K562 (cell line): ENCODE results near the gene EXOC4. TPM values are rescaled to one million over a fixed set of nuclear protein-coding genes. Genes with fewer than 3 reads are reported as not detected.

ENCODE experiments used
- ATAC-seq: fragments of 200-7000 bp; cut with Tn5 transposase; 3 replicates; pipeline ENCODE4 v1.9.1; 2020; ENCODE audit warnings: moderate library complexity
- BruUV-seq: library from RNA; stranded (reverse); fragments of 400-500 nt; replicated peaks from 2 replicates; lab custom pipeline; 2021; lab: Mats Ljungman, UMichigan
- CTCF ChIA-PET: fragments of 300-600 bp; formaldehyde crosslinking; extraction: SDS; loops from one replicate; lab custom pipeline; 2021; ENCODE audit warnings: low intra/inter-chr PET ratio; lab: Yijun Ruan, JAX
- POLR2A ChIA-PET: fragments of 300-600, 350-650 bp; sonication (Branson Sonifier 250); formaldehyde crosslinking; extraction: SDS; loops from one replicate; lab custom pipeline; 2021; ENCODE audit warnings: antibody characterized with exemption, inconsistent platforms; lab: Yijun Ruan, JAX
- DNase-seq, 4 experiments: peaks; one replicate each; pipeline versions ENCODE4 v3.0.0 to v3.0.0-alpha.2; 2011 to 2018; ENCODE audit warnings: low spot score in 3 of 4, mixed read lengths in 3 of 4; ENCODE audit errors: extremely low read depth in 1 of 4
- FAIRE-seq: peaks from 2 replicates; lab custom pipeline; 2011; peaks lifted over from hg19 to GRCh38; lab: Jason Lieb, UNC
- H2AFZ ChIP-seq: 2 replicates; pipeline ENCODE4 v1.6.0; 2011; ENCODE audit warnings: low read depth, low read length, control low read depth, inconsistent platforms
- H3K27ac ChIP-seq: fragments of 200-600 bp; 3 replicates; pipeline ENCODE4 v1.8.0; 2011; ENCODE audit warnings: low read depth, mild to moderate bottlenecking, control low read depth, inconsistent platforms, low read length, moderate library complexity, mixed read lengths; ENCODE audit errors: extremely low read depth
- H3K27me3 ChIP-seq, 2 experiments: fragments of 300-600 bp in 1 of 2; 2 replicates in 1 of 2; 3 replicates in 1 of 2; pipeline versions ENCODE4 v1.6.0 to v1.8.0; 2011; ENCODE audit warnings: inconsistent platforms in 2 of 2, low read length in 2 of 2, mild to moderate bottlenecking in 1 of 2, mixed read lengths in 1 of 2, moderate library complexity in 1 of 2; ENCODE audit not compliant: control insufficient read depth in 2 of 2, insufficient read depth in 2 of 2
- H3K36me3 ChIP-seq: fragments of 300-600 bp; 3 replicates; pipeline ENCODE4 v1.8.0; 2011; ENCODE audit warnings: mild to moderate bottlenecking, low read length, inconsistent platforms; ENCODE audit not compliant: control insufficient read depth, insufficient read depth
- H3K4me1 ChIP-seq, 2 experiments: fragments of 200-600 bp in 1 of 2; replicated peaks in 1 of 2; 2 replicates in 1 of 2; 3 replicates in 1 of 2; pipeline versions ENCODE4 v1.5.1 to v1.8.0; 2011; ENCODE audit warnings: inconsistent platforms in 2 of 2, low read length in 2 of 2, mild to moderate bottlenecking in 1 of 2, mixed read lengths in 1 of 2, moderate library complexity in 1 of 2; ENCODE audit not compliant: control insufficient read depth in 2 of 2, insufficient read depth in 2 of 2
- H3K4me2 ChIP-seq: 2 replicates; pipeline ENCODE4 v1.6.1; 2011; ENCODE audit warnings: low read length, control low read depth, inconsistent platforms, mixed read lengths; ENCODE audit not compliant: insufficient read depth
- H3K4me3 ChIP-seq: fragments of 200-600 bp; sonication (generic), shearing (Covaris generic); 2 replicates; pipeline ENCODE4 v1.5.1; 2016; ENCODE audit warnings: control low read depth, inconsistent platforms
- H3K79me2 ChIP-seq: fragments of 200-600 bp; 3 replicates; pipeline ENCODE4 v1.8.0; 2011; ENCODE audit warnings: low read length, inconsistent platforms; ENCODE audit not compliant: control insufficient read depth, insufficient read depth
- H3K9ac ChIP-seq, 2 experiments: 2 replicates each; pipeline versions ENCODE4 v1.6.0 to v1.6.1; 2011; ENCODE audit warnings: low read depth in 2 of 2, low read length in 2 of 2, control low read depth in 1 of 2, inconsistent platforms in 1 of 2, mild to moderate bottlenecking in 1 of 2, mixed read lengths in 1 of 2; ENCODE audit not compliant: insufficient read depth in 1 of 2
- H3K9me1 ChIP-seq: one replicate; pipeline ENCODE4 v1.6.0; 2011; ENCODE audit warnings: inconsistent platforms, mild to moderate bottlenecking, low read length, moderate library complexity; ENCODE audit not compliant: control insufficient read depth, insufficient read depth
- H3K9me3 ChIP-seq: replicated peaks from 2 replicates; pipeline ENCODE4 v1.5.1; 2011; ENCODE audit warnings: low read depth, low read length, inconsistent platforms; ENCODE audit not compliant: control insufficient read depth, insufficient read depth
- H4K20me1 ChIP-seq: replicated peaks from 2 replicates; pipeline ENCODE4 v1.6.1; 2011; ENCODE audit warnings: low read length, inconsistent platforms, mixed read lengths; ENCODE audit not compliant: control insufficient read depth, insufficient read depth
- ARID1B ChIP-seq: fragments of 450-650 bp; IDR thresholded peaks from 2 replicates; pipeline ENCODE4 v1.6.1; 2016; ENCODE audit warnings: antibody characterized with exemption, mild to moderate bottlenecking, inconsistent platforms
- CBFA2T3 ChIP-seq: fragments of 450-650 bp; IDR thresholded peaks from 2 replicates; pipeline ENCODE4 v1.6.1; 2017
- ESRRA ChIP-seq: fragments of 450-650 bp; IDR thresholded peaks from 2 replicates; pipeline ENCODE4 v1.6.1; 2014; ENCODE audit warnings: low read depth, mild to moderate bottlenecking, moderate library complexity, borderline replicate concordance
- ETS2 ChIP-seq: IDR thresholded peaks from 2 replicates; pipeline ENCODE4 v1.6.1; 2016; ENCODE audit warnings: borderline replicate concordance, missing genetic modification characterization, mild to moderate bottlenecking, moderate library complexity, missing compliant biosample characterization; ENCODE audit not compliant: poor library complexity, severe bottlenecking
- NFE2 ChIP-seq: IDR thresholded peaks from 2 replicates; pipeline ENCODE4 v1.6.1; 2014; ENCODE audit warnings: antibody characterized with exemption, low read depth
- NFRKB ChIP-seq: fragments of 450-650 bp; IDR thresholded peaks from 2 replicates; pipeline ENCODE4 v1.6.1; 2016; ENCODE audit warnings: low read depth
- NFYB ChIP-seq: IDR thresholded peaks from 2 replicates; pipeline ENCODE4 v1.6.1; 2011; ENCODE audit warnings: mild to moderate bottlenecking, moderate library complexity; ENCODE audit not compliant: insufficient read length; ENCODE audit errors: extremely low read depth
- TAL1 ChIP-seq: fragments of 450-650 bp; IDR thresholded peaks from 2 replicates; pipeline ENCODE4 v1.6.1; 2016; ENCODE audit warnings: mild to moderate bottlenecking
- TCF3 ChIP-seq: sonication (generic); formaldehyde crosslinking; IDR thresholded peaks from 2 replicates; pipeline ENCODE4 v1.4.0; 2020; ENCODE audit warnings: mild to moderate bottlenecking, missing genetic modification reagents
- ZKSCAN1 ChIP-seq: fragments of 150-350 bp; IDR thresholded peaks from 2 replicates; pipeline ENCODE4 v1.6.1; 2016; ENCODE audit warnings: low read depth, low read length
- ZNF699 ChIP-seq: fragments of 250-450 bp; sonication (Bioruptor Pico); IDR thresholded peaks from 2 replicates; pipeline ENCODE4 v1.8.0; 2021; ENCODE audit warnings: mild to moderate bottlenecking, moderate library complexity; ENCODE audit not compliant: insufficient replicate concordance
- WGBS: fragments of 100-300 bp; shearing (Covaris generic); methylation state at CpG from one replicate; pipeline ENCODE4 v1.1.6; 2016; ENCODE audit warnings: low coverage, mixed read lengths; ENCODE audit not compliant: insufficient coverage; ENCODE audit errors: missing lambda C conversion rate; 5-methylcytosine and 5-hydroxymethylcytosine counted together
- in situ Hi-C: fragments of 300-500 bp; cut with MboI; formaldehyde crosslinking; loops from 4 replicates; pipeline ENCODE4 v1.15.0; 2018; ENCODE audit warnings: inconsistent platforms, mixed read lengths
- intact Hi-C: fragments of 100-400 bp; cut with micrococcal nuclease; formaldehyde crosslinking; loops from 2 replicates; pipeline ENCODE4 v1.14.2; 2022
- polyA plus RNA-seq, 8 experiments: library from polyadenylated mRNA; depleted of rRNA in 4 of 8; stranded (reverse) in 5 of 8; unstranded in 3 of 8; fragments of >200 nt; fragmentation: Nextera tagmentation in 2 of 8; fragmentation: Illumina TruSeq in 1 of 8; extraction: Ambion mirVana in 2 of 8; extraction: Trizol in 1 of 8; gene quantifications; 2 replicates each; pipeline versions ENCODE4 v1.2.1 to v1.2.3, GENCODE V29; 2011 to 2014; ENCODE audit warnings: inconsistent platforms in 1 of 8, missing spikeins in 1 of 8
- total RNA-seq, 7 experiments: library from RNA; depleted of rRNA in 6 of 7; stranded (reverse); fragments of >200 nt in 6 of 7; fragmentation: Illumina TruSeq in 2 of 7; extraction: Trizol in 2 of 7; gene quantifications; 2 replicates each; pipeline versions ENCODE4 v1.2.1 to v1.2.3, GENCODE V29; 2011 to 2021; ENCODE audit warnings: low replicate concordance in 1 of 7
- TF ChIP-seq, protein P1 (sequence below): fragments of 250-450 bp; sonication (Bioruptor Pico); IDR thresholded peaks from 2 replicates; pipeline ENCODE4 v1.5.0; 2021; ENCODE audit warnings: mild to moderate bottlenecking, borderline replicate concordance
- TF ChIP-seq, protein P2 (sequence below): sonication (generic); formaldehyde crosslinking; IDR thresholded peaks from 2 replicates; pipeline ENCODE4 v1.8.0; 2022; ENCODE audit warnings: mild to moderate bottlenecking, missing genetic modification reagents

Gene EXOC4
- total and polyA plus RNA-seq, 9 of the 15 experiments (the other 6 are each of a cell fraction or from before 2014, with no cell fraction given): 18.5 to 73.1 (median 46.6) TPM

- Histone ChIP-seq H2AFZ (no peak overlapping the region; the same call in 1 of the 2 replicates), H3K9me1 (no peaks in the 10 kb centered on the region), H3K36me3 (no peaks in the 10 kb centered on the region), H3K9ac (no peak overlapping the region), H3K9me3 (no peaks in the 10 kb centered on the region), H4K20me1 (no peaks in the 10 kb centered on the region), H3K79me2 (no peaks in the 10 kb centered on the region), H3K4me2 (no peak overlapping the region), H3K27ac (peak overlapping the region; percentile 22; the same call in 1 of the 3 replicates), H3K27me3 (no peaks in the 10 kb centered on the region), H3K4me3 (no peak overlapping the region), H3K4me1 (peaks cover 0 to 11% of the 10 kb centered on the region in 2 experiments; a peak in 2 of 5 replicates)
- no peak for TF ChIP-seq NFRKB
- TF ChIP-seq ZKSCAN1: peak; percentile 66; the same call in 1 of the 2 replicates
- peak; percentile 42 for TF ChIP-seq ZNF699 (CRISPR knock-in tag)
- TF ChIP-seq NFYB: no peak
- peak; percentile 68 for TF ChIP-seq TCF3 (CRISPR knock-in tag)
- TF ChIP-seq NFE2: no peak
- peak; percentile 54; the same call in 1 of the 2 replicates for TF ChIP-seq ARID1B
- peak; percentile 43; the same call in 1 of the 2 replicates for TF ChIP-seq CBFA2T3
- TF ChIP-seq, protein P1, sequence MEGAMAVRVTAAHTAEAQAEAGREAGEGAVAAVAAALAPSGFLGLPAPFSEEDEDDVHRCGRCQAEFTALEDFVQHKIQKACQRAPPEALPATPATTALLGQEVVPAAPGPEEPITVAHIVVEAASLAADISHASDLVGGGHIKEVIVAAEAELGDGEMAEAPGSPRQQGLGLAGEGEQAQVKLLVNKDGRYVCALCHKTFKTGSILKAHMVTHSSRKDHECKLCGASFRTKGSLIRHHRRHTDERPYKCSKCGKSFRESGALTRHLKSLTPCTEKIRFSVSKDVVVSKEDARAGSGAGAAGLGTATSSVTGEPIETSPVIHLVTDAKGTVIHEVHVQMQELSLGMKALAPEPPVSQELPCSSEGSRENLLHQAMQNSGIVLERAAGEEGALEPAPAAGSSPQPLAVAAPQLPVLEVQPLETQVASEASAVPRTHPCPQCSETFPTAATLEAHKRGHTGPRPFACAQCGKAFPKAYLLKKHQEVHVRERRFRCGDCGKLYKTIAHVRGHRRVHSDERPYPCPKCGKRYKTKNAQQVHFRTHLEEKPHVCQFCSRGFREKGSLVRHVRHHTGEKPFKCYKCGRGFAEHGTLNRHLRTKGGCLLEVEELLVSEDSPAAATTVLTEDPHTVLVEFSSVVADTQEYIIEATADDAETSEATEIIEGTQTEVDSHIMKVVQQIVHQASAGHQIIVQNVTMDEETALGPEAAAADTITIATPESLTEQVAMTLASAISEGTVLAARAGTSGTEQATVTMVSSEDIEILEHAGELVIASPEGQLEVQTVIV (CRISPR knock-in tag): no peak
- peak; percentile 16 for TF ChIP-seq TAL1
- peak; percentile 97 for TF ChIP-seq ESRRA
- TF ChIP-seq ETS2 (tag): no peak
- TF ChIP-seq, protein P2, sequence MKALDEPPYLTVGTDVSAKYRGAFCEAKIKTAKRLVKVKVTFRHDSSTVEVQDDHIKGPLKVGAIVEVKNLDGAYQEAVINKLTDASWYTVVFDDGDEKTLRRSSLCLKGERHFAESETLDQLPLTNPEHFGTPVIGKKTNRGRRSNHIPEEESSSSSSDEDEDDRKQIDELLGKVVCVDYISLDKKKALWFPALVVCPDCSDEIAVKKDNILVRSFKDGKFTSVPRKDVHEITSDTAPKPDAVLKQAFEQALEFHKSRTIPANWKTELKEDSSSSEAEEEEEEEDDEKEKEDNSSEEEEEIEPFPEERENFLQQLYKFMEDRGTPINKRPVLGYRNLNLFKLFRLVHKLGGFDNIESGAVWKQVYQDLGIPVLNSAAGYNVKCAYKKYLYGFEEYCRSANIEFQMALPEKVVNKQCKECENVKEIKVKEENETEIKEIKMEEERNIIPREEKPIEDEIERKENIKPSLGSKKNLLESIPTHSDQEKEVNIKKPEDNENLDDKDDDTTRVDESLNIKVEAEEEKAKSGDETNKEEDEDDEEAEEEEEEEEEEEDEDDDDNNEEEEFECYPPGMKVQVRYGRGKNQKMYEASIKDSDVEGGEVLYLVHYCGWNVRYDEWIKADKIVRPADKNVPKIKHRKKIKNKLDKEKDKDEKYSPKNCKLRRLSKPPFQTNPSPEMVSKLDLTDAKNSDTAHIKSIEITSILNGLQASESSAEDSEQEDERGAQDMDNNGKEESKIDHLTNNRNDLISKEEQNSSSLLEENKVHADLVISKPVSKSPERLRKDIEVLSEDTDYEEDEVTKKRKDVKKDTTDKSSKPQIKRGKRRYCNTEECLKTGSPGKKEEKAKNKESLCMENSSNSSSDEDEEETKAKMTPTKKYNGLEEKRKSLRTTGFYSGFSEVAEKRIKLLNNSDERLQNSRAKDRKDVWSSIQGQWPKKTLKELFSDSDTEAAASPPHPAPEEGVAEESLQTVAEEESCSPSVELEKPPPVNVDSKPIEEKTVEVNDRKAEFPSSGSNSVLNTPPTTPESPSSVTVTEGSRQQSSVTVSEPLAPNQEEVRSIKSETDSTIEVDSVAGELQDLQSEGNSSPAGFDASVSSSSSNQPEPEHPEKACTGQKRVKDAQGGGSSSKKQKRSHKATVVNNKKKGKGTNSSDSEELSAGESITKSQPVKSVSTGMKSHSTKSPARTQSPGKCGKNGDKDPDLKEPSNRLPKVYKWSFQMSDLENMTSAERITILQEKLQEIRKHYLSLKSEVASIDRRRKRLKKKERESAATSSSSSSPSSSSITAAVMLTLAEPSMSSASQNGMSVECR: no peak
- in situ Hi-C loops: no loop called here
- ChIA-PET CTCF (no interaction called here), POLR2A (interaction anchor here (0.6 to 0.8 kb wide), 4 partner anchors 12 to 226 kb away, joined by 3 to 4 read pairs (median 3); no protein-coding TSS in a partner anchor)
- DNase-seq (peak; percentile 28 to 51 (median 40)), ATAC-seq (peak; percentile 55), FAIRE-seq (no peak)
- BruUV-seq: no TSS peak
- WGBS: 29% methylated on average over 6 of the region's 6 CpGs
- intact Hi-C loops: no loop called here
Observed at GRCh38 chr7:133830081-133830480, 577.2 kb downstream of the EXOC4 start.
